NCI-H748 treated with DMSO at 0.1 percent for 48 hours (cell line): Measurements from ENCODE around the gene NRDE2.

Experiments
- DNase-seq: peaks from one replicate; lab custom pipeline; 2025; lab: John Stamatoyannopoulos, UW

NRDE2 gene

DNA sequence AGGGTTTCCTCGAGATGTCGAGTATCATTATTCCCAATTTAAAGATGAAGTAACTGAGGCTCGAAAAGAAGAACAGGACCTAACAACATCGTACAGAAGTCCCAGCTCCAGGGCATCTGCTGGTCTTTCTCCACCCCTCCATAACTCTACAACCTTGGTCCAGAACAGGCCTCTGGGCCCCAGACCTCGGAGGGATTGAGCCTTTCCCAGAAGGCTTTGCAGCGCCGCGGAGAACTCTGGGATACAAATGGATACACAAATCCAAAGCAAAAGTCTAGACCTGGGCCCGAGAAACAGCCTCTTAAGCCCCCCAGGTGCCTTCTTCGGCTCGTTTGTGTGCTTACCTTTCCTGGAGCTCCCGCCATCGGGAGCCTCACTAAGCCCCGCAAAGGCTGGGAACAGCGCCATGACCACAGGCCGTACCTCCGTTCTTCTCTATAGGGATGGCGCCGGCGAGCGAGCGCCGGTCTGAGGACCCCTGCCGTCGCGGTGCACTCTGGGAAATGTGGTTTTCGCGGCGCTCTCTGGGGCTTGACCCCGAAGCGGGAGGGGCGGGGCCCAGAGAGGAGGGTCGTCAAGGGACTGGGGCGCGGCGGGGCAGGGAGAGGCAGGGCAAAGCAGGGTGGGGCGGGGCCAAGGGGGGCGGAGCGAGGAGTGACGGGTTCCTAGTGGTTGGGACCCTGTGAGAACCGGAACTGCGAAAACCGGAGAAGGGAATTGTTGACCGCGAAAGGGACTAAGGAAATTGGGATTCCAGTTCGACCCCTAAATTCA lies at the start of gene NRDE2:
Gene NRDE2 (minus strand): TSS at position 445 of the 774 bp plus-strand sequence. CDS start 37 bp downstream, at position 408.
- peak; percentile 97 for DNase-seq

- DNase-seq = no peak
Measured at GRCh38 chr14:90381011-90381786, 49.5 kb upstream of the NRDE2 start.

GRCh38 chr14:90379106-90379505 lies 47.4 kb upstream of the NRDE2 start:
- no peak for DNase-seq

- no peak for DNase-seq
Measured at GRCh38 chr14:90378249-90378648, 46.5 kb upstream of the NRDE2 start.

DNA sequence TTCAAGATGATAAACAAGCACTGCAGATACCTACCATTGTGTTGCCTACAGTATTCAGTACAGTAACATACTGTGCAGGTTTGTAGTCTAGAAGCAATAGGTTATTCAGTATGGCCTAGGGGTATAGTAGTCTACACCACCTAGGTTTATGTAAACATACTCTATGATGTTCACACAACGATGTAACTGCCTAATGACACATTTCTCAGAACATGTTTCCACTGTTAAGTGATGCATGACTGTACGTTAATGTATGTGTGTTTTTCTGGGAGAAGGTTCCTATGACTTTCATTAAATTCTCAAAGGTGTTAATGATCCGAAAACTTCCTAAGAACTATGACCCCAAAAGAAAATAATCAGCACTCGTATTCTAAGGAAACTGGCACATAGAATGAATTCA lies 44.2 kb upstream of the NRDE2 start:
- no peak for DNase-seq

- no peak for DNase-seq
Measured at GRCh38 chr14:90374813-90375212, 43.1 kb upstream of the NRDE2 start.

GRCh38 chr14:90373887-90374286 lies 42.1 kb upstream of the NRDE2 start:
- no peak for DNase-seq

GRCh38 chr14:90368946-90369721 lies 37.4 kb upstream of the NRDE2 start:
- DNase-seq = peak; percentile 16

- no peak for DNase-seq
Measured at GRCh38 chr14:90362558-90362896, 30.8 kb upstream of the NRDE2 start.

DNA sequence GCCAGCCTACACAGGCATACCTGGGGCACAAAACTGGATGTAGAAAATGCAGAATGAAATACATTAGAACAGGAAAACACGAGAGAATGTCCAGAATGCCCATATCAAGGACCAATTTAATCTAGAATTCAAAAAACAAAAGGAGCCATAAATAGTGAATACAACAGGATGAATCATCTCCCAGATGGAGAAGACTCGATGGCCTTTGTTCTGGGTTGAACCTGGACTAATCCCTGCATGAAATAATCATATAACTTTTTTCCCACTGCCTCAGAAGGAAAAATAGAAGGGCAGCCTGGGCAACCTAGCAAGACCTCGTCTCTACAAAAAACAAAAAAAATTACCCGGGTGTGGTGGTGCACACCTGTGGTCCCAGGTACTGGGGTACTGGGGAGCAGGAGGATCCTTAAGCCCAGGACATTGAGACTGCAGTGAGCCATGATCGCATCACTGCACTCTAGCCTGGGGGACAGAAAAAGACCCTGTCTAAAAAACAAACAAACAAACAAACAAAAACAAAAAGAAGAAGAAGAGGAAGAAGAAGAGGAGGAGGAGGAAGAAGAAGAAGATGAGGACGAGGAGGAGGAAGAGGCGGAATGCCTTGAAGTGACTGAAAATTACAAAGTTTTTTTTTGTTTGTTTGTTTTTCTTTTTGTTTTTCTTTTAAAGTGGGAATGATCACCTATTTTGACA lies 30.3 kb upstream of the NRDE2 start:
- no peak for DNase-seq

DNA sequence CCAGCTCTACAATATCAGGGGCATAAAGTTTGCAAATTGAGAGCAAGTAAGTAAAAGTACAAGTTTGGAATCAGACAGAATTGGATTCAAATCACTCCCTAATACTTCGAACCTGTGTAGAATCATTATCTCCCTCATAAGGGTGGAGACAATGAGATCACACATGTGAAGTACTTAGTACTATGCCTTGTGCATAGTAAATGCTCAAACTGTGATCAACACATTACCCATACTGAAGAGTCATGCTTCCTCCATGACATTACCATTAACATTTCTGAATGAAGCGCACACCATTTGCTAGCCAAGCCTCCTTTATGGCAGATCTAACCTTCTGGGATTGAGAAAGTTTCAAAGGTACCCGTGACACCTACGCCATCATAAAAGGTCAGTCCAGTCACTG lies 26.6 kb upstream of the NRDE2 start:
- no peak for DNase-seq

DNA sequence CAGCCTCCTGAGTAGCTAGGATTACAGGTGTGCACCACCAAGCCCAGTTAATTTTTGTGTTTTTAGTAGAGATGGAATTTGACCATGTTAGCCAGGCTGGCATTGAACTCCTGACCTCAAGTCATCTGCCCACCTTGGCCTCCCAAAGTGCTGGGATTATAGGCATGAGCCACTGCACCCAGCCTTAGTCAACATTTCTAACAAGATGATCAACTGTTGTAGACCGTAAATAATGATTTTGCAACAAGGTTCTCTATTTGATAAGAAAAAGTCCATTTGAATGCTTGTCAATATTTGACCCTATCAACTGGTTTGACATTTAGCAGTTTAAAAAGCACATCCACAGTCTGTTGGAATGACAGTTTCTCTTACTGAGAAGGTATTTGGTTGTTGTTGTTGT lies 25.2 kb upstream of the NRDE2 start:
- DNase-seq = no peak

DNA sequence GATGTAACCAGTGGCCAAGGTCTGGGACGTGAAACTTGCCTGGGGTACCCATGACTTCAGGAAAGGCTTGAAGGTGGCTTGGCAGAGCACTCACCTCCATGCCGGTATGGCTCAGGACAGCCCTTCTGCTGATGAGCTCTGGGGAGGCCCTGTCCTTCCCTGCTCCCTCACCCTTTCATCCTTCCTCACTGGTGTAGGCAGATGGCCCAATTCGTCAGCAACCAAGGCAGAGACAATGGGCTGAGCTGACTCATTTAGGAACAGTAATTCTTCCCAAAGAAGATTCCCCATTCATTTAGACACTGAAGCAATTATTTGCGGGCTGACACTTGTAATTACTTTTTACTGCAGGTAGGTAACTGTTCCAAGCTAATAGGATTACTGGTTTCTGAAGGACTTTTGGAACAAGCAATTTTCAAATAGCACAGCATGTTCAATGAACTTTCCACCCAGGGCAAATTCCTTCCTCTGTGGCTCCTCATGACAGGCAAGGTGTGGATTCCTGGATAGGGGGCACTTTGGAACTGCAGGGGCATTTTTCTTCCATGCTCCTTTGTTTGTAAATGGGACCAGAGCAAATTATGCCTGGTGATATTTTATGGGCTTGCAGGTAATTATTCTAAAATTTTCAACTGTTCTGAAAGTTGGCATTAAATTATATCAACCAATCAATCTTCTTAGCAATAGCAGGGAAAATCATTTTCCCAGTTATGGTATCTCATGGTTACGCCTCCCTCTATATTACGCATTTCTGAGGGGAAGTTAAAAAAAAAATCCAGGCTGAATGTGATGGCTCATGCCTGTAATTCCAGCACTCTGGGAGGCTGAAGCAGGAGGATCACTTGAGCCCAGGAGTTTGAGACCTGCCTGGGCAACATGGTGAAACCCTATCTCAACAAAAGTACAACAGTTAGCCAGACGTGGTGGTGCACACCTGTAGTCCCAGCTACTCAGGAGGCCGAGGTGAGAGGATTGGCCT lies 24.1 kb upstream of the NRDE2 start:
- no peak for DNase-seq

GRCh38 chr14:90354551-90355298 lies 23.0 kb upstream of the NRDE2 start:
- no peak for DNase-seq

GRCh38 chr14:90349739-90350138 lies 18.0 kb upstream of the NRDE2 start:
- no peak for DNase-seq

GRCh38 chr14:90348270-90348669 lies 16.5 kb upstream of the NRDE2 start:
- no peak for DNase-seq

DNA sequence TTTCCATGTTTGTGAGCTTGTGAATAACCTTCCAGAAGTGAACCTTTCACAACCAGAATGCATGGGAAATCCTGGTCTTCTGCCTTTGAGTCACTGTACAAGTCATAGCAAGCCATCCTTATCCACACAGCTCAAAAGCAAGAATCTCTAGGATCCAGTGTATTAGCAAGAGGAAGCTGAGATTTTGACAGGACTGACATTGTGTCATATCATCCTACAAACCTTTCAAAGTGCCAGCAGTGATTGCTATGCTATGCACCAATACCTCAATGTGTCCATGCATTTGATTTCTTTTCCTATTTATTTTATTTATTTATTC lies 13.5 kb upstream of the NRDE2 start:
- no peak for DNase-seq

GRCh38 chr14:90344331-90345238 lies 12.8 kb upstream of the NRDE2 start:
- DNase-seq = no peak

DNA sequence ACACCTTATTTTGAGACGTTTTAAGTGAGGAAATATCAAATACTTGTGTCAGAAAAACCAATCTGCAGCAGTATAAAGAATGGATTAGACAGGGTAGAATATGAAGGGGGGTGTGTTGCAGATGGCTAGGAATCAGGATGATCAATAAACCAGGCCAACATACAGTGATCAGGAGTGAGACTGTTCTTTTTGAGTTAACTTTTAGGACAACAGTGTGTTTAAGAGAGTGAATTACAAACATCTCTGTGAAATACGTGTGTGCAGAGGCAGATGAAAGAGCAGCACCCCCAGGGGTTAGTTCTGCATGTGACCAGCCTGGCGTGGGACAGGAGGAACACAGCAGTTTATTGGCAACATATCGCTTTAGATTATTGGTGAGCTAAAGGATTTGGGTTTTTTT lies 10.6 kb upstream of the NRDE2 start:
- no peak for DNase-seq
